Mucosa of descending colon (tissue), 3 donors: ENCODE measurements around the gene ZNF93. TPM values are rescaled to one million over a fixed set of nuclear protein-coding genes. Genes with fewer than 3 reads are reported as not detected.

ENCODE experiments used
- ATAC-seq: fragments of 200-7000 bp; cut with Tn5 transposase; one replicate; pipeline ENCODE4 v1.9.1; 2020; ENCODE audit warnings: mild to moderate bottlenecking, moderate library complexity
- DNase-seq, 3 donors: peaks; one replicate each; pipeline ENCODE4 v3.0.0-alpha.2; 2020
- H3K36me3 ChIP-seq: fragments of 200-600 bp; one replicate; pipeline ENCODE4 v1.8.0; 2021; ENCODE audit warnings: low read depth, mild to moderate bottlenecking
- H3K4me1 ChIP-seq: fragments of 200-600 bp; one replicate; pipeline ENCODE4 v1.8.0; 2021; ENCODE audit warnings: low read depth, mild to moderate bottlenecking
- H3K4me3 ChIP-seq: fragments of 200-600 bp; one replicate; pipeline ENCODE4 v1.8.0; 2021; ENCODE audit warnings: mild to moderate bottlenecking
- H3K9me3 ChIP-seq: fragments of 200-600 bp; one replicate; pipeline ENCODE4 v1.8.0; 2021; ENCODE audit warnings: mild to moderate bottlenecking
- intact Hi-C, 2 donors: fragments of 100-400 bp; cut with DNase I in 1 of 2; cut with micrococcal nuclease in 1 of 2; formaldehyde crosslinking; loops; one replicate each; pipeline versions ENCODE4 v1.11.0 to v1.11.1; 2022; cut with DNase I, micrococcal nuclease
- total RNA-seq, 3 donors: library from RNA; stranded (reverse); fragmentation: NEBNext Ultra II Directional in 2 of 3; extraction: Animal tissue kit (Norgen Biotek cat#: 25700) in 2 of 3; gene quantifications; one replicate each; pipeline versions ENCODE4 v1.2.1 to v1.2.4, GENCODE V29; 2021 to 2023
- TF ChIP-seq, protein P1 (sequence below): fragments of 200-600 bp; IDR thresholded peaks from one replicate; pipeline ENCODE4 v1.8.0; 2022; ENCODE audit warnings: antibody characterized with exemption, mild to moderate bottlenecking
- donor health status: DM: no; HTN: no; CAD: no; lungs with moderate emphysema.
- donor health status: DM: no; HTN: no; CAD: no.
- donor health status: DM: no; HTN: yes; CAD: no.

ZNF93 gene
- total RNA-seq, 3 donors from 2014 or later, result 3.2 to 6.1 (median 3.8) TPM

DNA sequence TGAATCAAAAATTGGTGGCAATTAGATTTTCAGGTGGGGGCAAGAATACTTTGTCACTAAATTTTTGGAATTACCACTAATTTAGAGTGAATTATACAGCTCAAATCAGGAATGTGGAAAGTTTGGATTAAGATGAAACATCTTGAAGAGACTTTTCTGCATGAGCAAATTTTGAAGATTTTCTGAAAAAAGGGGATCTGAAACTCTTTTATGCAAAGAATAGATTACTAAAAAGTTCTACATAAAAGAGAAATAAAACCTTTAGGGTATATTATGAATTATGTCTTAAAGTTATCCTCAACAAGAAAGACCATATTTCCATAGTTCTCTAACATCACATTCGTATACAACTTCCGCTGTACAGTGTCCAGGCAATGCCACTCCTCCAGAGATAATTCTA, 36.7 kb downstream of the ZNF93 start:
- no peak for ATAC-seq
- H3K9me3 ChIP-seq, result peaks cover 76% of the 10 kb centered on the region
- DNase-seq, result no peak
- no peaks in the 10 kb centered on the region for H3K36me3 ChIP-seq
- no peak overlapping the region for H3K4me3 ChIP-seq
- H3K4me1 ChIP-seq, result no peaks in the 10 kb centered on the region
- intact Hi-C loops, result no loop called here
- TF ChIP-seq, protein P1, sequence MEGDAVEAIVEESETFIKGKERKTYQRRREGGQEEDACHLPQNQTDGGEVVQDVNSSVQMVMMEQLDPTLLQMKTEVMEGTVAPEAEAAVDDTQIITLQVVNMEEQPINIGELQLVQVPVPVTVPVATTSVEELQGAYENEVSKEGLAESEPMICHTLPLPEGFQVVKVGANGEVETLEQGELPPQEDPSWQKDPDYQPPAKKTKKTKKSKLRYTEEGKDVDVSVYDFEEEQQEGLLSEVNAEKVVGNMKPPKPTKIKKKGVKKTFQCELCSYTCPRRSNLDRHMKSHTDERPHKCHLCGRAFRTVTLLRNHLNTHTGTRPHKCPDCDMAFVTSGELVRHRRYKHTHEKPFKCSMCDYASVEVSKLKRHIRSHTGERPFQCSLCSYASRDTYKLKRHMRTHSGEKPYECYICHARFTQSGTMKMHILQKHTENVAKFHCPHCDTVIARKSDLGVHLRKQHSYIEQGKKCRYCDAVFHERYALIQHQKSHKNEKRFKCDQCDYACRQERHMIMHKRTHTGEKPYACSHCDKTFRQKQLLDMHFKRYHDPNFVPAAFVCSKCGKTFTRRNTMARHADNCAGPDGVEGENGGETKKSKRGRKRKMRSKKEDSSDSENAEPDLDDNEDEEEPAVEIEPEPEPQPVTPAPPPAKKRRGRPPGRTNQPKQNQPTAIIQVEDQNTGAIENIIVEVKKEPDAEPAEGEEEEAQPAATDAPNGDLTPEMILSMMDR, result no peak

DNA sequence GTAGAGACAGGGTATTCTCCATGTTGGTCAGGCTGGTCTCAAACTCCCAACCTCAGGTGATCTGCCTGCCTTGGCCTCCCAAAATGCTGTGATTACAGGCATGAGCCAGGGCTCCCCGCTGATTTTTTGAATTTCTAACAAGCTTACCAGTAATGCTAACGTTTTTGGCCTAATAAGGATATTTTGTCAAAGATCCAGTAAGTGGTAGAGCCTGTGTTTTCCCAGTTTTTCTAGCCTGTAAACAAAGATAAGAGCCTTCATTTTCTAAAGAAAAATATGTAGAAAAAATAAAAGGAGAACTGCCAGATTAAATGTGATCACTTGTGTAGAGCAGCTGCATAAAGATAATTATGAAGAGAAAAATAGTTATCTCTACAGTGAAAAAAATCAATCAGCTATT, 37.7 kb downstream of the ZNF93 start:
- Histone ChIP-seq H3K4me1 (no peaks in the 10 kb centered on the region), H3K36me3 (no peaks in the 10 kb centered on the region), H3K4me3 (no peak overlapping the region), H3K9me3 (peaks cover 66% of the 10 kb centered on the region)
- no peak for DNase-seq
- TF ChIP-seq, protein P1, result no peak
- ATAC-seq, result no peak
- intact Hi-C loops, result no loop called here

DNA sequence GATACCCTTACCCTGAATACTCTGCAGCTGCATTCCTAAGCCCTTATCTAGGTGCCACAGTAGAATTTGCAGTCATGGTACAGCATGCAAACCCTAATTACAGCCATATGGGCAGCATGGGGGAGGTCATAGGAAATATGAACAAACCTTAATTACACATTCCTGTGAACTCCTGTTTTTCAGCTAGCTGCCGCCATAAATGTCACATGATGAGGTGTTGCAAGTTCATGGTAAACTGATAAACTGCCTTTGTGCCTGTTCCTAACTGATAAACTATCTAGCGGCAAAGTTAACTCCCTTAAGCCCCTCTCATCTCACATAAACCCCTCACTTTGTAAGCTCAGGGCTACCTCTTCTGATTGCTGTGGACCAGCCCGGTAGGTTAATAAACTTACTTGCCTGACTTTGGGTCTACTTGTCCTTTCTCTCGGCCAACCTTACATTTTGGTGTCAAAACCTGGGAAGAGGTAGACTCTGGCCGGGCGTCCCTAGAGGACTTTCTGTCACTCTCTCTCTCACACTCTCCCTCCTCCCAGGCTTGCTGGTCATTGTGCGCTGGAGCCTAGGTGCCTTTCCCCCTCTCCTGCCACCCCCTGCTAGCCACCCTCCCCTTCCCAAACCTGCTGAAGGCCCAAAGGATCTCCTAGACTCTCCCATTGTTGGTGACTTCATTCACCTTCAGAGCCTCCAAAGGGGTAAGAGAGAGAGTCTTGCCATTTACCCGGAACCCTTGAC, 43.3 kb downstream of the ZNF93 start:
- TF ChIP-seq, protein P1, result no peak
- no peak for DNase-seq

DNA sequence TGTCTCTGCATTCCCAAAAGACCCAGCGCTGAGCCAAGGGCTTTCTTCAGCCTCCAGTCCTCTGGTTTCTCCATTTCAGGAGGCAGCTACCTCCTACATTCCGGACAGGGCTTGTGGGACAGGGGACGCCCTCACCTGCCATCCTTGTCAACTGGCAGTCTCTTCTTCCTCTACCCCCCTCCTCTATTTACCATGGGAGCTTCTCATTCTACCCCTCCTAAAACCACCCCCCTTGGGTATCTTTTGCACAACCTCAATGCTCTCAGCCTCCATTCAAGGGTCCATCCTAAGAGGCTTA, 43.8 kb downstream of the ZNF93 start:
- DNase-seq (no peak), ATAC-seq (no peak)
- intact Hi-C loops, result no loop called here
- Histone ChIP-seq H3K4me1 (no peaks in the 10 kb centered on the region), H3K36me3 (no peaks in the 10 kb centered on the region), H3K4me3 (no peak overlapping the region), H3K9me3 (peaks cover 15% of the 10 kb centered on the region)
- TF ChIP-seq, protein P1, result no peak

More for the DNA sequence above, 43.3 kb downstream of the ZNF93 start:
- ATAC-seq, result no peak
- intact Hi-C loops, result no loop called here
- peaks cover 19% of the 10 kb centered on the region for H3K9me3 ChIP-seq
- H3K4me3 ChIP-seq, result no peak overlapping the region
- no peaks in the 10 kb centered on the region for H3K36me3 ChIP-seq
- no peaks in the 10 kb centered on the region for H3K4me1 ChIP-seq

DNA sequence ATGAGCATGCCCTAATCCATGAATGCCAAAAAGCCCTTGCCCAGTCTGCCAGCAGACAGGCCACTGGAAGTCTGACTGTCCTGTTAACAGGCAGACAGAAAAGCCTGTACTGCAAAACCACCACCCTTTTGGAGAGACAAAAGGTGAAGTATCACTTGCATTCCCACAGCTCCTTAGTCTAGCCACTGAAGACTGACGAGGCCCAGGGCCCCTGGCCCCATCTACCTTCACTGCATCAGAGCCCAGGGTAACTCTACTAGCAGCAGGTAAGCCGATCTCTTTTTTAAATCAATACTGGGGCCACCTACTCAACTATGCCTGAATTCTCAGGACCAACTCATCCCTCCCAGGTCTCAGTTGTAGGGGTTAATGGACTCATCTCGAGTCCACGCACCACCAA, 45.5 kb downstream of the ZNF93 start:
- TF ChIP-seq, protein P1, result no peak
- no peak for ATAC-seq
- Histone ChIP-seq H3K4me1 (no peaks in the 10 kb centered on the region), H3K4me3 (no peak overlapping the region), H3K36me3 (no peaks in the 10 kb centered on the region), H3K9me3 (peaks cover 7% of the 10 kb centered on the region)
- no peak for DNase-seq
- intact Hi-C loops, result no loop called here

DNA sequence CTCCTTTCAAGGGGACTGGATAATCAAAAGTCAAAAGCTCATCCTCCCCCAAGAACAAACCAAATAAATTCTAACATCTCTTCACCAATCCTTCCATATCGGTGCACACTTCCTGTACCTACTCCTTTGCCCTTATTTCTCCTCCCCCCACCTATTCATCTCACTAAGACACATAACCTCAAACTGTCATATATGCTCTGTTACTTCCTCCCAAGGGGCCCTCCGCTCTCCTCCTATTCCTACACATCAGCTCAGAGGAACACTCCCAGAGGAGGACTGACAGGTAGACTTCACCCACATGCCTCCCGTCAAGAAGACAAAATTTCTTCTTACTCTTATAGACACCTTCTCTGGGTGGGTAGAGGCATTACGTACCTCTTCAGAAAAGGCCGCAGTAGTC, 48.1 kb downstream of the ZNF93 start:
- no peaks in the 10 kb centered on the region for H3K4me1 ChIP-seq
- intact Hi-C loops, result no loop called here
- peaks cover 7% of the 10 kb centered on the region for H3K9me3 ChIP-seq
- TF ChIP-seq, protein P1, result no peak
- DNase-seq, result no peak
- no peak overlapping the region for H3K4me3 ChIP-seq
- no peaks in the 10 kb centered on the region for H3K36me3 ChIP-seq
- ATAC-seq, result no peak
